Transverse colon (tissue), 4 donors: ENCODE results near the gene PRR29.

Experiments used
- CTCF ChIP-seq, 5 experiments: fragments of 200-600 bp in 3 of 5; fragments of 450-650 bp in 2 of 5; sonication (generic) in 3 of 5; IDR thresholded peaks; 1 replicate in 2 of 5; 2 replicates in 3 of 5; pipeline ENCODE4 v1.5.1; 2016 to 2017; ENCODE audit warnings: antibody characterized with exemption in 5 of 5, inconsistent platforms in 3 of 5, mild to moderate bottlenecking in 2 of 5, moderate library complexity in 1 of 5
- EP300 ChIP-seq: sonication (generic); formaldehyde crosslinking; IDR thresholded peaks from one replicate; pipeline ENCODE4 v1.6.1; 2017; ENCODE audit warnings: antibody characterized with exemption, low read depth
- POLR2A ChIP-seq: fragments of 450-650 bp; IDR thresholded peaks from one replicate; pipeline ENCODE4 v1.6.1; 2016; ENCODE audit warnings: antibody characterized with exemption, mild to moderate bottlenecking, moderate library complexity
- POLR2AphosphoS5 ChIP-seq, 3 donors: sonication (generic); formaldehyde crosslinking; IDR thresholded peaks; one replicate each; pipeline ENCODE4 v1.6.1; 2016; ENCODE audit warnings: antibody characterized with exemption in 3 of 3

GRCh38 chr17:63991611-63992010, 6.5 kb upstream of the PRR29 start:
- TF ChIP-seq CTCF (IDR thresholded peaks at IDR 0.05) = no peak
- TF ChIP-seq POLR2A = no peak
- TF ChIP-seq POLR2AphosphoS5 (IDR thresholded peaks at IDR 0.05) = no peak
- no peak for TF ChIP-seq EP300
